ENCODE measurements around the gene GPC6.

The GPC6 gene

DNA sequence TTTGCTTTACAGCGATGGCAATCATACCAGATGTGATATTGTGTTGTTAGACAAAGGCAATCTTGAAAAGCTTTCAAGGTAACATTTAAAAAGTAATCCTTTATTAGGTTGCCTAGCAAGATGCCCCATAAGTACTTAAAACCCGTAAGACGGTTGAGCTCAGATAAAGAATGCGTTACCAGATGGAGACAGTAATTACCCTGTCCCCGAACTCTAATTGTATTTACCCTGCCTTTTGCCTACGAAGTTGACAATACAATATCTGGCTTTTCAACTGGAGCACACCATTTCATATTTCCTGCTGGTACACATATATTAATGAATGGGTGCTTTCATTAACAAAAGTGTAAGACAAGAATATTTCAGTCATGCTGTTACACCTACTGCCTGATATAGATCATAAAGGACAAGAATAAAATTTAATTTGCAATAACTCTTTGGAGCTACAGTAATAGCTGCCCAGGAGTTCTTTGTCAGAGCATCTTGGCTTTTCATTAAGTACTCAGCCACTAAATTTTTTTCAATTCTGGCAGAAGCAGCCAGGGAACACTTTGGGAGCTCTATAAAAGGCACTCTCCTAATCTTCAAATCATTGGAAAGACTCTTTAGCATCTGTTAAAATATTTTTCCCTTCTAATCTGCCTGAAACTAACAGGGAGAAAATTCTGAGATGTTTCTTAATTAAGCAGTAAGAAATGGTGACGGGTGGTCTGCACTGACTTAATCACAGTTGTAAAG lies 1189.1 kb downstream of the GPC6 start:
- DNase-seq (ENCODE audit: low spot score): no peak

DNA sequence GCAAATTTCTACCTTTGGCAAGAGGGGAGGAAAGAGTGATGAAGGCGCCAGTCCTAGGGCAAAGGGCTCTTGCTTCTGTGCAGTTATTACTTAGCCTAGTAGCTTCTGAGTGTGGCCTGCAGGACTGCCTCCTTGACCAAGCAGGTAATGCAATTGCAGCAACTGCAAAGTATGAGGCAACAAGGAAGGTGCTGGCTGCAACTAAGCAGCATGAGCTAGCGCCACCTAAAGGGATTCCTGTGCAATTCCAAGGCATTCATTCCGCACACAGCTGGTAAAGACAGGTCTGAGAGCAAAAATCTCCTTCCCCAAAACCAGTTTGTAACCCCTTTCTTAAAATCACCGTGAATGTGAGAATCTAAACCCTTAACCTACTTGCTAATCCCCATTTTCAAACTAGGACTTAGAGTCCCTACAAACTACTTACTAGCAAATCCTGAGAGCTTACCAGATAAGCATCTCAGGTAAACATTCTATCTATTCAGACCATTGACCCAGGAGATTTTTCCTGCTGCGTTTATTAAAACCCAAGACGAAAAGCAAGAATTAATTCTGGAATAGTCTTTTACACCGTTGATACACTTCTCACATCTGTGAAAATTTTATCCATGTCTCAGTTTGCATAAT lies 1190.0 kb downstream of the GPC6 start:
- DNase-seq (ENCODE audit: low spot score): peak; percentile 14

DNA sequence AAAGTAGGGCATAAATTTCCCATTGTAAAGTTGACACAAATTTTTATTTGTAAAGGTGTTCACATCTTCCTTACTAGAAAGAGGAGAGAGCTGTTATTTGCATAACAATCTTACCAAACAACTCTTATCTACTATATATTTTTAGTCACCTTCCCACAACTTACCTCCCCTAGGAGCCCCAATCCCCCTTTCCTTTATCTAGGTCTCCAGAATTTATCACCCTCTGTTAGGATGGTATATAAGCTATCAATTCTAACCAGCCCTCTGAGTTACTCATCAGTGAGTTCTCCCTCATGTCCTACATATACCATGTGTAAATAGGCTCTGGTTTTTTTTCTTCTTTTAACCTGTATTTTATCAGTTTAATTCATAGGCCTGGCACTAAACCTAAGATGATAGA lies 1190.7 kb downstream of the GPC6 start:
- no peak for DNase-seq (ENCODE audit: low spot score)

DNA sequence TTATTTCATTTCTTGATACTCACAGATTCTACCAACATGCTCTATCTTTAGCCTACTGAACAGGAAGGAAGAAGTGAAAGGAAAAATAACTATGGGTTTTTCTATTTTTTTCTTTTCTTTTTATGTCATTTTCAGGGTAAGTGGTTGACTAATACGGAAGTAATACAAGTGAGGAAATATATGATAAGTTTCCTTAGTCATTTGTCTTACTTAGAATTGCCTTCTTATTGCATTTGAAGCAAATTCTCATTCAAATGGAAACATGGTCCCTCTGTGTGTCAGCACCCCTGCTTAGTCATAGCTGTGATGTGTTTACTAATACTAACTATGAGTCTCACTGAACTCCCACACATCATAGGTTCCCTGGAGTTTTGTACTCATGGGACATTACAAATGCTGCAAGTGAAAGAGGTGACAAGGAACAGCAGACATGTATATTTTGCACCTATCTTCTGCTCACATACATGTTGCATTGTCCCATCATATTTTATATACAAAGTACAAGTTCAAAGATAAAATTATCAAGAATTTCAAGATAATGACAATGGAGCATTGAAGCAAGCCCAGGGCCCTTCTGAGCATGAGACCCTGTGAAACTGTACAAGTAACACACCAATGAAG lies 1192.8 kb downstream of the GPC6 start:
- no peak for DNase-seq (ENCODE audit: low spot score)

DNA sequence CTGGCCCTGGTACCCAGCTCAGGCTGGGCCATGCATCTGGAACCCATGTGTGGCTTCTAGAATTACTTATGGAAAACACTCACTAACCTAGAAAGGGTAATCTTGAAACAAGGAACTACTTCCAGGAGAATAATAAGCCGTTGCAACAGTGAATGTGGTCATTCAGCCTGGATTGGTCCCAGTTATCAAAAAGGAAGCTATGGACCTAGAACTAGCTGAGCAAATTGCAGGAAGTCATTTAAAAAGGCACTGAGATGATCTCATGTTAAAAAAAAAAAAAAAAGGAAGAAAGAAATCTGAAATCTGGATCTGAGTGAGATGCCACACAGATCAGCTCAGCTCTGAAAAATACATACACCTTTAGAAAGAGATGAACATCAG lies 1193.3 kb downstream of the GPC6 start:
- DNase-seq (ENCODE audit: low spot score): no peak

DNA sequence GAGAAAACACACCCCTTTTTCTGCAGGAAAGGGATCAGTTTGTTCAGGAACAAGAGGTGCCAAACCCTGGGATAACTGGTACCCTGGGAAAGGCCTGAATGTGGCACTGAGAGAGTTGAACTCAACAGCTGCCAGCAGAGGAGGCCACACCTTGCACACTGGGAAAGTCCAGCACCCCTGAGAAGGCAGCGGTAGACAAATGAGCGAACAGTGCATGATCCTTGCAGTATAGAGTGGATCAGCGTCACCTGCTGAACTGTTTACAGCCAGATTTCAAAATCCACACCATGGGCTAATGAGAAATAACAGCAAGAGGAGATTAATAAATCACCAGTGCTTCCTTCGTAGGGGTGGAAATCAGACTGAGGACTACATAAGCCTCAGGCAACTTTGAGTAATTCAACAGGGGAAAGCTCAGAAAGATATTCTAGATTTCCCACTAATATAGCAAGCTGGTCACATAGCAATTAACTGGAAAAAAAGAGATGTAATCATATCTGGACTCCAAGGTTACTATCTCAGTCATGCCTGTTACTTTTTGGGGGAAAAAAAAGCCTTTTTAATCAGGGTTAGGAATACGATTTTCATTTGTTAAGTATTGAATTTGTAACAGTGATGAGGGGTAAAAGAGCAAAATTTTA lies 1200.8 kb downstream of the GPC6 start:
- DNase-seq (ENCODE audit: low spot score): no peak

DNA sequence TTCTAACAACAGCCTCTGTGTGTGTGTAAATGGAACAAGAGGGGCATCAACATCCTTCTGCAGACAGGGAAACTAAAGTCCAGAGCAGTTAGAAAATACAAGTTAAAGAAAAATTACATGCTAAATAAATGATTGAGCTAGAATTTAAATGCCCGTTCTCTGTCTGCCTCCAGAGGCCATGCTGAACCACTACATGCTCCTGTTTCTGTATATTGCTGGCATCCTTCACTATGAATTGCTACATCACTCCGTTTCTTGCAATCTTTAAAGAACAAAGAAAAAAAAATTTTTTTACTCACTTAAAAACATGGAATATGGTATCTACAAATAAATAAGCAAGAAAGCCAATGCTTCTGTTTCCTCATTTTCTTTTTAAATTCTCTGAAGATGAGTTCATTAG lies 1205.0 kb downstream of the GPC6 start:
- DNase-seq (ENCODE audit: low spot score): peak; percentile 50

DNA sequence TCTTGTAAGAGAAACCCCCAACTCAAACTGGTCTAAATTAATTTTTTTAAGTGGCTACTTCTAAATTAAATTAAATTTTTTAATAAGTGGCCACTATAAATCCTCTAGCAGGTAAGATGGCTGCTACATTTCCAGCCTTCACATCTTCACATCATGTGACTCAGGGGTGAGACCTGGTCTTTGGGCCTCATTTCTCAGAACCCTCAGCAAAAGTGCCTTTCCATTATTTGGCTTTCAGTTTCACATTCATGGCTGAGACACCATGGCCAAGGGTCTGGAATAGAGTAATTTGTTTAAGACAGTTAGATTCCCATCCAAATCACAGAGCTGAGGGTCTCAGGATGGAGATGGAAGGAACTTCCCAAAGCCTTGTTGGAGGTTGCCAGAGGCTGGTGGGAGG lies 1205.4 kb downstream of the GPC6 start:
- no peak for DNase-seq (ENCODE audit: low spot score)

DNA sequence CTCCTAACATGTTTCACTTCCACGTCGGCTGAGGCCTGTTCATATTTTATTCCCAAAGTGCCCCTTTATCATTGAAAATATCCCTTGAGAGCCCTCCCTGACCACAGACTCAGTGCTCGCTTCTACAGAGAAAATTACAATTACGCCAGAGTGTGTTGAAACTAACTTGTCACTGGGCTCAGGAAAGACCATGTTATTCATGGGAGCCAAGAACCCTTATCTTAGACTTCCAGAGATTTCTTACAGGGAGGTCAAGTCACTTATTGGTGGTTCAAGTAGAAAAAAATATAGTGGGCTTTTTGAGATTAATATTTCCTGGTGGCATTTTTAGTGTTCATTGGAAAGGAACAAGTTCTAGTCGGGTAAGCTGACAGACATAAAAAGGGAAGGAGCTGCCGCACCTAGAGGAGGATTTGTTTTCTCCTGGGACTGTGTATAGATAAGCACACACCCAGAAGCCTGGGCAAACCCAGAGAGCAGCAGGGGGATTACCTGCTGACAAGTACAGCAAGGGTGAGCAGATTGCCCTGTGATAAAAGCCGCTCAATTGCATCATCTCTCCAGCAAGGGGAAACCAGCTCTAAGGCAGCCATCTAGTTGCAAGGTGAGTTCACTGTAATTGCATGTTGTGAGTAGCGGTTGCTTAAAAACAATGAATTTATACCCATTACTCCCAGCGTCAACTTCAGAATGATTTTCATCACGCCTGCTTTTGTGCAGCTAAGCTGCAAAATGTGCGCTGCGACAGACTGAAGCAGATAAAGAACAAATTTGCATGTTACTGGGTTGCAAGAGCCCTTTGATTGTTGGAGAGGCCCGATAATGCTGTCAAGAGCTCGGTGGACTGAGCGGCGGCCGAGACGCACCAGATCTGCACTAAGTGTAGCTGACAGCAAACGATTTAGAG lies 1206.7 kb downstream of the GPC6 start:
- DNase-seq (ENCODE audit: low spot score): no peak

DNA sequence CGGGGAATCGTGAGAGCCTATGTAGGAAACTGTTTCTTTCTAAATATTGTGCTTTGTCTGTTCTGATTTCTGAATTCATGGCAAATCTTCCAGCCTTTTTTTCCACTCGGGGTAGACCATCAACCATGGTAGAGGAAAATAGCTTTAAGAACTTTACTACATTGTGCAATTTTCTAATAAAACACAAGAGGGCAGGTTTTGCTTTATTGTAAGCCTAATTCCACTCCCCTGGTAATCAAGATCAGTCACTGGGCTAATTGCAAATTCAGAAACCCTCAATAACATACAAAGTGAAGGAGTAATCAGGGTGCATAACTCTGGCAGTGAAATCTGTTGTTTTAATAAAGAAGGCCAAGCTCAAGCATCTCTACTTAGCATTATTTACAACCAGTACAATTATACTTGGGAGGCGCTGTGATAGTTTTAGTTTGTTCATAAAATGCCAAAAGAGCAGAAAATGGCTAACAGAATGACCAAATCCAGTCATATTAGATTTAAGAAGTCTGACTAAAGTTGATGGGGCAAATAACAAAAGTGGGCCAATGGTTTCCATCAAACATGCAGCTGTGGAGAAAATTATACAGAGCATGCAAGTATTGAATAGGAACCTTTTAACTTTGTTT lies 1209.1 kb downstream of the GPC6 start:
- DNase-seq (ENCODE audit: low spot score): peak; percentile 61

DNA sequence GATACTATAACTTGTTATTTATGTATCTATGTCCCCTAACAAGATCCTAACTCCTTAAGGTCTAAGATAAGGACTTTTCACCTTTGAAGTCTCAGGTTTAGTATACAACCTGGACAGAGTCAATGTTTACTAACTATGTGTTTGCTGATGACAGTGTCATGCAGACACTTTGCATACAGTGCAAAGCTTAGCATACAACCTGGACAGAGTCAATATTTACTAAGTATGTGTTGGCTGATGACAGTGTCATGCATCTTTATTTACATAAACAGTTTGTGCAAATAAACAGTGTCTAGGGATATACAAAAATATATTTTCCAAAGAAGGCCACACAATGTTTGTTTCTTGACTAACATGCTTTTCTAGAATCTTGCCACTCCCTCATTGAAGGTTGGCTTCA lies 1218.2 kb downstream of the GPC6 start:
- no peak for DNase-seq (ENCODE audit: low spot score)

DNA sequence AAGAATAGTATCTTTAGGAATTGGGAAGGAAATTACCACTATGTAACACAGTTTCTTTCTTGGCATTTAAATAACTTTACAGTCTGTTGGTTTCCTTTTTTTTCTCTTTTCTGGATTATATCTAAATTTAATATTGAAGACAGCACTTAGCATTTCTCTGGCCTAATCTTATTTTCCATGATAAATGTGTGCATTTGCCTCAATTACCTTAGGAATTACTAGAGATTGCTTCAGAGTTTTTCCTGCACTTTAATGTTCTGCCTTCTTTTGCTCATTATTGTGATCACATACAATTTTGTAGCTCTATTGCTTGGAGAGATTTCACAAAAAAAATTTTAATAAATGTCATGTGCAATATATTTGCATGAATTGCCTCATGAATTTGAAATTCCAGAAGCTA lies 1227.7 kb downstream of the GPC6 start:
- no peak for DNase-seq (ENCODE audit: low spot score)

DNA sequence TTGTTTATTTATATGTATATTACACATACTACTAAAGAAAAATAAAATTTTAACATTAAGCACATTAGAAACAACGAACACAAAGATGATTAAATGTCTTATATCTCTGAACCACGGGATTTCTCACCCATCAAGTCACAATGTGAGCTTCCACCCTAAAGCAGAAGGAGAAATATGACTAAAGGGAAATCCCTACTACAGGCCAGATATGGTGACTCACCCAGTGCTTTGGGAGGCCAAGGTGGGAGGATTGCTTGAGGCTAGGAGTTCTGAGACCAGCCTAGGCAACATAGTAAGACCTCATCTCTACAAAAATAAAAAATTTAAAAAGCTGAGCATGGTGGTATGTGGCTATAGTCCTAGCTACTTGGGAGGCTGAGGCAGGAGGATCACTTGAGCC lies 1228.3 kb downstream of the GPC6 start:
- no peak for DNase-seq (ENCODE audit: low spot score)

DNA sequence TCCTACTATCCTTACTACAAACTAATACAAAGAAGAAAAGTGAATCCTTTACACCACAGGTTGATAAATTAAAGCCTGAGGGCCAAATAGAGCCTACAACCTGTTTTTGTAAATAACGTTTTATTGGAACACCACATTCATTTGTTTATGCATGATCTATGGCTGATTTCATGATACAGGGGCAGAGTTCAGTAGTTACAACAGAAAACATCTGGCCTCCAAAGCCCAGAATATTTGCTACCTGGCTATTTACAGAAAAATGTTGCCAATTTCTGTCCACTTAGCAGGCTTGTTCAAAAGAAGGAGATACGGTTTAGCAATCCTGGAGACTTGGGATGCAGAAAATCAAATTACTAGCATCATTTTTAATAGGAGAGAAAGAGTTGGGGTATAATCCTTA lies 1228.8 kb downstream of the GPC6 start:
- DNase-seq (ENCODE audit: low spot score): no peak

Data from AG20443 (cell line).